Keratinocyte (primary cell): ENCODE data around the gene NLRC3.

Experiments used
- EZH2 ChIP-seq: IDR thresholded peaks from one replicate; pipeline ENCODE4 v1.6.1; 2012; ENCODE audit warnings: inconsistent platforms, mild to moderate bottlenecking, low read length, moderate library complexity
- TF ChIP-seq, protein P1 (sequence below), 3 experiments: IDR thresholded peaks in 1 of 3; conservative IDR thresholded peaks in 1 of 3; optimal IDR thresholded peaks in 1 of 3; 2 replicates in 2 of 3; 3 replicates in 1 of 3; pipeline versions ENCODE3 to v1.5.1; 2011; ENCODE audit warnings: low read length in 3 of 3, mild to moderate bottlenecking in 3 of 3, moderate library complexity in 2 of 3, control low read depth in 1 of 3, inconsistent platforms in 1 of 3; ENCODE audit not compliant: insufficient read depth in 2 of 3; ENCODE audit errors: extremely low read depth in 1 of 3

DNA sequence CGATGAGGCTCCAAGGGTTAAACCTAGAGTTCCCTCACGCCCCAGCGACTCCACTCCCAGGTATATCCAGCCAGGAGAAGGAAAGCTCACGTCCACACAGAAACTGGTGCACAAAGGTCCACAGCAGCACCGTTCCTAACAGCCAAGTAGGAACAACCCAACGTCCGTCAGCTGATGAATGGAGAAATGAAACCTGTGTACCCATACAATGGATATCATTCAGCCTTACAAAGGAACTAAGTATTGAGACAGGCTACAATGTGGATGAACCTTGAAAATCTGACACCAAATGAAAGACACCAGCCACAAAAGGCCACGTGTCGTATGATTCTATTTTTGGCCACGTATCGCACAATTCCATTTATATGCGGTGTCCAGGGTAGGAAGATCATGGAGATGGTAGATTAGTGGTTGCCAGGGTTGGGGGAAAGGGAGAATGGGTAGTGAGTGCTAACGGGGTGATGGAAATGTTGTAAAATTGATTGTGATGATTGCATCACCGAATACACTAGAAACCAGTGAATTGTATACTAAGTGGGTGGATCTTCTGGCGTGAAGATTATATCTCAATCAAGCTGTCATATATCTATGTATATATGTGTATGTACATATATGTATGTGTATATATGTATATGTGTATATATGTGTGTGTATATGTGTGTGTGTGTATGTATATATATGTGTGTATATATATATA lies 30.1 kb downstream of the NLRC3 start:
- TF ChIP-seq, protein P1, sequence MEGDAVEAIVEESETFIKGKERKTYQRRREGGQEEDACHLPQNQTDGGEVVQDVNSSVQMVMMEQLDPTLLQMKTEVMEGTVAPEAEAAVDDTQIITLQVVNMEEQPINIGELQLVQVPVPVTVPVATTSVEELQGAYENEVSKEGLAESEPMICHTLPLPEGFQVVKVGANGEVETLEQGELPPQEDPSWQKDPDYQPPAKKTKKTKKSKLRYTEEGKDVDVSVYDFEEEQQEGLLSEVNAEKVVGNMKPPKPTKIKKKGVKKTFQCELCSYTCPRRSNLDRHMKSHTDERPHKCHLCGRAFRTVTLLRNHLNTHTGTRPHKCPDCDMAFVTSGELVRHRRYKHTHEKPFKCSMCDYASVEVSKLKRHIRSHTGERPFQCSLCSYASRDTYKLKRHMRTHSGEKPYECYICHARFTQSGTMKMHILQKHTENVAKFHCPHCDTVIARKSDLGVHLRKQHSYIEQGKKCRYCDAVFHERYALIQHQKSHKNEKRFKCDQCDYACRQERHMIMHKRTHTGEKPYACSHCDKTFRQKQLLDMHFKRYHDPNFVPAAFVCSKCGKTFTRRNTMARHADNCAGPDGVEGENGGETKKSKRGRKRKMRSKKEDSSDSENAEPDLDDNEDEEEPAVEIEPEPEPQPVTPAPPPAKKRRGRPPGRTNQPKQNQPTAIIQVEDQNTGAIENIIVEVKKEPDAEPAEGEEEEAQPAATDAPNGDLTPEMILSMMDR (optimal IDR thresholded peaks at IDR 0.05 in 1 of 3, IDR thresholded peaks at IDR 0.05 in 1 of 3, conservative IDR thresholded peaks at IDR 0.05 in 1 of 3; ENCODE audit: extremely low read depth in 1 of 3, insufficient read depth in 2 of 3, low read length in 3 of 3), result no peak
- TF ChIP-seq EZH2, result no peak
